OCI-LY1 (cell line): ENCODE results near the gene STAT3.

Experiments
- EZH2 ChIP-seq: fragments of 200-600 bp; sonication (generic), shearing (Covaris generic); IDR thresholded peaks from 2 replicates; pipeline ENCODE4 v1.8.0; 2017; ENCODE audit warnings: borderline replicate concordance, mixed run types, mild to moderate bottlenecking, antibody characterized with exemption, low read length, moderate library complexity, mixed read lengths
- TF ChIP-seq, protein P1 (sequence below): fragments of 200-600 bp; sonication (generic), shearing (Covaris generic); IDR thresholded peaks from 2 replicates; pipeline ENCODE4 v1.5.1; 2017; ENCODE audit warnings: mild to moderate bottlenecking, antibody characterized with exemption, low read length, moderate library complexity, mixed read lengths

GRCh38 chr17:42287305-42287976 is 100.8 kb downstream of the STAT3 start:
- TF ChIP-seq, protein P1, sequence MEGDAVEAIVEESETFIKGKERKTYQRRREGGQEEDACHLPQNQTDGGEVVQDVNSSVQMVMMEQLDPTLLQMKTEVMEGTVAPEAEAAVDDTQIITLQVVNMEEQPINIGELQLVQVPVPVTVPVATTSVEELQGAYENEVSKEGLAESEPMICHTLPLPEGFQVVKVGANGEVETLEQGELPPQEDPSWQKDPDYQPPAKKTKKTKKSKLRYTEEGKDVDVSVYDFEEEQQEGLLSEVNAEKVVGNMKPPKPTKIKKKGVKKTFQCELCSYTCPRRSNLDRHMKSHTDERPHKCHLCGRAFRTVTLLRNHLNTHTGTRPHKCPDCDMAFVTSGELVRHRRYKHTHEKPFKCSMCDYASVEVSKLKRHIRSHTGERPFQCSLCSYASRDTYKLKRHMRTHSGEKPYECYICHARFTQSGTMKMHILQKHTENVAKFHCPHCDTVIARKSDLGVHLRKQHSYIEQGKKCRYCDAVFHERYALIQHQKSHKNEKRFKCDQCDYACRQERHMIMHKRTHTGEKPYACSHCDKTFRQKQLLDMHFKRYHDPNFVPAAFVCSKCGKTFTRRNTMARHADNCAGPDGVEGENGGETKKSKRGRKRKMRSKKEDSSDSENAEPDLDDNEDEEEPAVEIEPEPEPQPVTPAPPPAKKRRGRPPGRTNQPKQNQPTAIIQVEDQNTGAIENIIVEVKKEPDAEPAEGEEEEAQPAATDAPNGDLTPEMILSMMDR = no peak
- no peak for TF ChIP-seq EZH2
